HCT116 (cell line): ENCODE measurements around the gene ETV5.

ENCODE experiments used
- EZH2 ChIP-seq: fragments of 200-600 bp; sonication (generic); IDR thresholded peaks from 2 replicates; pipeline ENCODE4 v1.6.1; 2017; ENCODE audit warnings: antibody characterized with exemption, mixed run types
- EZH2phosphoT487 ChIP-seq: fragments of 200-600 bp; IDR thresholded peaks from 2 replicates; pipeline ENCODE4 v1.6.1; 2018; ENCODE audit warnings: antibody characterized with exemption, borderline replicate concordance
- JUND ChIP-seq: IDR thresholded peaks from 2 replicates; pipeline ENCODE4 v1.6.1; 2012
- POLR2A ChIP-seq: IDR thresholded peaks from 2 replicates; pipeline ENCODE4 v1.7.0; 2011; ENCODE audit warnings: borderline replicate concordance; ENCODE audit not compliant: insufficient read depth, insufficient read length; ENCODE audit errors: extremely low read depth
- POLR2AphosphoS5 ChIP-seq: IDR thresholded peaks from 2 replicates; pipeline ENCODE4 v1.6.1; 2011; ENCODE audit warnings: mild to moderate bottlenecking, low read depth, low read length, moderate library complexity
- REST ChIP-seq: IDR thresholded peaks from 2 replicates; pipeline ENCODE4 v1.6.1; 2012; ENCODE audit warnings: low read depth
- SIN3A ChIP-seq: IDR thresholded peaks from 2 replicates; pipeline ENCODE4 v1.6.1; 2012; ENCODE audit warnings: low read depth
- SP1 ChIP-seq: IDR thresholded peaks from 2 replicates; pipeline ENCODE4 v1.6.1; 2012; ENCODE audit warnings: low read depth
- TCF7L2 ChIP-seq: IDR thresholded peaks from 2 replicates; pipeline ENCODE4 v1.7.0; 2011; ENCODE audit warnings: borderline replicate concordance, inconsistent platforms; ENCODE audit not compliant: insufficient read depth, insufficient read length; ENCODE audit errors: extremely low read depth
- YY1 ChIP-seq: IDR thresholded peaks from 2 replicates; pipeline ENCODE4 v1.6.1; 2011; ENCODE audit warnings: low read length, low read depth, moderate library complexity, mild to moderate bottlenecking; ENCODE audit not compliant: insufficient replicate concordance; ENCODE audit errors: extremely low read depth
- TF ChIP-seq, protein P1 (sequence below), 3 experiments: fragments of 200-600 bp in 1 of 3; sonication (generic) in 1 of 3; IDR thresholded peaks in 2 of 3; conservative IDR thresholded peaks in 1 of 3; 2 replicates each; pipeline ENCODE4 v1.5.1; 2012 to 2017; ENCODE audit warnings: low read depth in 2 of 3, low read length in 2 of 3, antibody characterized with exemption in 1 of 3, borderline replicate concordance in 1 of 3, control low read depth in 1 of 3, mild to moderate bottlenecking in 1 of 3, mixed read lengths in 1 of 3, mixed run types in 1 of 3, moderate library complexity in 1 of 3; ENCODE audit not compliant: insufficient read depth in 1 of 3
- TF ChIP-seq, protein P2 (sequence below): IDR thresholded peaks from 2 replicates; pipeline ENCODE4 v1.6.1; 2012
- TF ChIP-seq, protein P3 (sequence below): IDR thresholded peaks from 2 replicates; pipeline ENCODE4 v1.6.1; 2012

DNA sequence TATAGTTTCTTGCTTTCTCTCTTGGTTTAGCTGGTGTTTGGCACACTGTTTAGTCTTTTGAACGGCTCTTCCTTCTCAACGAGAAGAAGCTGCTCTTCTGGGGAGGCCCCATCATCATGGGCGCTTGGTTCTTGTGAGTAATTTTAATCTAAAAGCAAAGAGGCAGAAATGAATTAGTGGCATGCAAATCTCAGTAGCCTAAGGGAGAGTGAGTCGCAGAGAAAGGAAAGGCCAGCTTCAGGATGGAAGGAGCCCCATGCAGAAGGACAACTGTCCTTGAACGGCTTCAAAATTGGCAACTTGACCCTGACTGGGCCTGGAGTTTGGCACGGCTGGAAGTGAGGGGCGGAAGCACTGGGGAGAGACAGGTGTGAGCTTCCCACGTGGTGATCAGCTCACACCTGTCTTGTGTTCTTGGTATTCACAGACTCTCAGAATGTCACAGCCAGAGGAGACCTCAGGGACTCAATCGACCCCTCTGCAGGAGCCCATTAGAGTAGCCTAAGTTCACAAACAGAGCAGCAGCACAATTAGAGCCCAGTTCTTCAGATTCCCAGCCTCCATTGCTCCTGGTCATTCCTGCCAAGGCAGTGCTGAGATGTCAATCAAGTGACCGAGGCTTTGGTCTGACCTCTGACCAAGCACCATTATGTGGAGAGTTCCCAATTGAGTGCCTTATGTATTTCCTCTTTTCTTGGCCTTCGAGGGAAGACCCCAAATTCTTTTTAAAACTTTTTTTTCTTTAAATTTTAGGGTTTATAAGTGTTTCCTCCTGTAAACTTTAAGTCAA, 41.3 kb upstream of the ETV5 start:
- TF ChIP-seq POLR2A (no peak), JUND (no peak), TCF7L2 (no peak), EZH2phosphoT487 (no peak), REST (no peak), SIN3A (no peak), EZH2 (no peak), SP1 (no peak), YY1 (no peak), POLR2AphosphoS5 (no peak)
- TF ChIP-seq, protein P1, sequence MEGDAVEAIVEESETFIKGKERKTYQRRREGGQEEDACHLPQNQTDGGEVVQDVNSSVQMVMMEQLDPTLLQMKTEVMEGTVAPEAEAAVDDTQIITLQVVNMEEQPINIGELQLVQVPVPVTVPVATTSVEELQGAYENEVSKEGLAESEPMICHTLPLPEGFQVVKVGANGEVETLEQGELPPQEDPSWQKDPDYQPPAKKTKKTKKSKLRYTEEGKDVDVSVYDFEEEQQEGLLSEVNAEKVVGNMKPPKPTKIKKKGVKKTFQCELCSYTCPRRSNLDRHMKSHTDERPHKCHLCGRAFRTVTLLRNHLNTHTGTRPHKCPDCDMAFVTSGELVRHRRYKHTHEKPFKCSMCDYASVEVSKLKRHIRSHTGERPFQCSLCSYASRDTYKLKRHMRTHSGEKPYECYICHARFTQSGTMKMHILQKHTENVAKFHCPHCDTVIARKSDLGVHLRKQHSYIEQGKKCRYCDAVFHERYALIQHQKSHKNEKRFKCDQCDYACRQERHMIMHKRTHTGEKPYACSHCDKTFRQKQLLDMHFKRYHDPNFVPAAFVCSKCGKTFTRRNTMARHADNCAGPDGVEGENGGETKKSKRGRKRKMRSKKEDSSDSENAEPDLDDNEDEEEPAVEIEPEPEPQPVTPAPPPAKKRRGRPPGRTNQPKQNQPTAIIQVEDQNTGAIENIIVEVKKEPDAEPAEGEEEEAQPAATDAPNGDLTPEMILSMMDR (IDR thresholded peaks at IDR 0.05 in 2 of 3, conservative IDR thresholded peaks at IDR 0.05 in 1 of 3; ENCODE audit: borderline replicate concordance in 1 of 3, insufficient read depth in 1 of 3, low read depth in 2 of 3, low read length in 2 of 3), result no peak
- TF ChIP-seq, protein P2, sequence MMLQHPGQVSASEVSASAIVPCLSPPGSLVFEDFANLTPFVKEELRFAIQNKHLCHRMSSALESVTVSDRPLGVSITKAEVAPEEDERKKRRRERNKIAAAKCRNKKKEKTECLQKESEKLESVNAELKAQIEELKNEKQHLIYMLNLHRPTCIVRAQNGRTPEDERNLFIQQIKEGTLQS, result no peak
- TF ChIP-seq, protein P3, sequence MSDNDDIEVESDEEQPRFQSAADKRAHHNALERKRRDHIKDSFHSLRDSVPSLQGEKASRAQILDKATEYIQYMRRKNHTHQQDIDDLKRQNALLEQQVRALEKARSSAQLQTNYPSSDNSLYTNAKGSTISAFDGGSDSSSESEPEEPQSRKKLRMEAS, result no peak
